HepG2 (cell line): Measurements from ENCODE around the gene HNRNPF. TPM values are rescaled to one million over a fixed set of nuclear protein-coding genes. Genes with fewer than 3 reads are reported as not detected.
A peak's percentile ranks its signal among the peaks of the same experiment; 100 is the strongest.

Source experiments
- ATAC-seq: fragments of 200-7000 bp; cut with Tn5 transposase; 3 replicates; pipeline ENCODE4 v1.9.1; 2020; ENCODE audit warnings: mild to moderate bottlenecking, moderate library complexity
- BruUV-seq: library from RNA; stranded (reverse); fragments of 400-500 nt; replicated peaks from 2 replicates; lab custom pipeline; 2021; lab: Mats Ljungman, UMichigan
- CTCF ChIA-PET: fragments of 300-600 bp; formaldehyde crosslinking; extraction: SDS; loops from one replicate; lab custom pipeline; 2021; ENCODE audit warnings: low total read pairs, inconsistent platforms, low intra/inter-chr PET ratio; lab: Yijun Ruan, JAX
- POLR2A ChIA-PET: fragments of 350-600 bp; sonication (Branson Sonifier 250); formaldehyde crosslinking; loops from one replicate; lab custom pipeline; 2020; ENCODE audit warnings: antibody characterized with exemption, inconsistent platforms; lab: Yijun Ruan, JAX
- DNase-seq: peaks from one replicate; pipeline ENCODE4 v3.0.0-alpha.2; 2015; ENCODE audit warnings: low spot score
- FAIRE-seq: peaks from 3 replicates; lab custom pipeline; 2011; peaks lifted over from hg19 to GRCh38; lab: Jason Lieb, UNC
- H2AFZ ChIP-seq: one replicate; pipeline ENCODE4 v1.6.1; 2011; ENCODE audit warnings: low read length, inconsistent platforms
- H3K27ac ChIP-seq: fragments of 300-600 bp; 3 replicates; pipeline ENCODE4 v1.8.0; 2011; ENCODE audit warnings: mixed run types, mild to moderate bottlenecking, mixed read lengths, low read length, inconsistent platforms; ENCODE audit not compliant: insufficient read depth; ENCODE audit errors: extremely low read length
- H3K27me3 ChIP-seq, 2 experiments: fragments of 200-600 bp in 1 of 2; 2 replicates in 1 of 2; 3 replicates in 1 of 2; pipeline versions ENCODE4 v1.6.0 to v1.8.0; 2011; ENCODE audit warnings: low read length in 2 of 2, mild to moderate bottlenecking in 2 of 2, moderate library complexity in 2 of 2, inconsistent platforms in 1 of 2; ENCODE audit not compliant: insufficient read depth in 2 of 2, control insufficient read depth in 1 of 2
- H3K36me3 ChIP-seq, 2 experiments: fragments of 200-600 bp in 1 of 2; replicated peaks in 1 of 2; 2 replicates in 1 of 2; 3 replicates in 1 of 2; pipeline versions ENCODE4 v1.5.1 to v1.8.0; 2011; ENCODE audit warnings: low read length in 2 of 2, inconsistent platforms in 1 of 2; ENCODE audit not compliant: insufficient read depth in 2 of 2, control insufficient read depth in 1 of 2
- H3K4me1 ChIP-seq: 2 replicates; pipeline ENCODE4 v1.5.1; 2012; ENCODE audit warnings: low read length, inconsistent platforms; ENCODE audit not compliant: insufficient read depth
- H3K4me2 ChIP-seq: 2 replicates; pipeline ENCODE4 v1.6.0; 2011; ENCODE audit warnings: low read depth, low read length, inconsistent platforms
- H3K4me3 ChIP-seq, 3 experiments: fragments of 200-600 bp in 1 of 3; sonication (generic), shearing (Covaris generic) in 1 of 3; replicated peaks in 1 of 3; 2 replicates each; pipeline ENCODE4 v1.5.1; 2011 to 2016; ENCODE audit warnings: low read length in 3 of 3, inconsistent platforms in 2 of 3, low read depth in 2 of 3, mild to moderate bottlenecking in 2 of 3, control low read depth in 1 of 3, mixed read lengths in 1 of 3; ENCODE audit not compliant: insufficient read depth in 1 of 3
- H3K79me2 ChIP-seq: one replicate; pipeline ENCODE4 v1.6.1; 2011; ENCODE audit warnings: low read length, inconsistent platforms; ENCODE audit not compliant: insufficient read depth
- H3K9ac ChIP-seq: 2 replicates; pipeline ENCODE4 v1.6.0; 2011; ENCODE audit warnings: mild to moderate bottlenecking, low read depth, low read length, inconsistent platforms; ENCODE audit not compliant: insufficient read depth
- H3K9me3 ChIP-seq: 2 replicates; pipeline ENCODE4 v1.5.1; 2012; ENCODE audit warnings: mild to moderate bottlenecking, low read length
- H4K20me1 ChIP-seq: 2 replicates; pipeline ENCODE4 v1.6.0; 2011; ENCODE audit warnings: inconsistent platforms, mild to moderate bottlenecking, low read length, moderate library complexity; ENCODE audit not compliant: insufficient read depth
- ASH2L ChIP-seq: fragments of 300-600, 200-600 bp; sonication (generic); IDR thresholded peaks from 2 replicates; pipeline ENCODE4 v1.7.0; 2017; ENCODE audit warnings: low read depth, mild to moderate bottlenecking, moderate library complexity, mixed read lengths, low read length; ENCODE audit not compliant: insufficient read length
- MAX ChIP-seq: IDR thresholded peaks from 2 replicates; pipeline ENCODE4 v1.6.1; 2012; ENCODE audit warnings: inconsistent platforms
- POLR2AphosphoS5 ChIP-seq: IDR thresholded peaks from 2 replicates; pipeline ENCODE4 v1.6.1; 2012; ENCODE audit warnings: low read depth, low read length
- RBM22 ChIP-seq: fragments of 200-400 bp; formaldehyde crosslinking; optimal IDR thresholded peaks from 2 replicates; pipeline ENCODE3; 2017; ENCODE audit warnings: mild to moderate bottlenecking, low read length, moderate library complexity
- YEATS4 ChIP-seq: sonication (generic); formaldehyde crosslinking; IDR thresholded peaks from 2 replicates; pipeline ENCODE4 v1.4.0; 2020; ENCODE audit warnings: missing genetic modification reagents, borderline replicate concordance
- WGBS: methylation state at CpG from one replicate; pipeline ENCODE4 v1.1.6; 2017; ENCODE audit warnings: low lambda C conversion rate; 5-methylcytosine and 5-hydroxymethylcytosine counted together
- in situ Hi-C: cut with HindIII; loops from 2 replicates; pipeline ENCODE4 v1.10.0; 2017; ENCODE audit warnings: low pct_unique_long_range_greater_than_20kb; ENCODE audit not compliant: extremely low pct_ligation_motif_present
- intact Hi-C: fragments of 100-400 bp; cut with micrococcal nuclease; formaldehyde crosslinking; loops from one replicate; pipeline ENCODE4 v1.10.0; 2022; ENCODE audit not compliant: unreplicated experiment
- polyA plus RNA-seq, 8 experiments: library from polyadenylated mRNA; depleted of rRNA in 3 of 8; stranded (reverse) in 7 of 8; unstranded in 1 of 8; fragments of >200 nt; fragmentation: Illumina TruSeq in 4 of 8; extraction: Trizol in 4 of 8; gene quantifications; 2 replicates each; pipeline versions ENCODE4 v1.2.1 to v1.2.3, GENCODE V29; 2011 to 2016; ENCODE audit warnings: low read depth in 4 of 8, missing spikeins in 1 of 8, mixed read lengths in 1 of 8; ENCODE audit not compliant: insufficient read depth in 1 of 8
- total RNA-seq, 5 experiments: library from RNA; depleted of rRNA; stranded (reverse); fragments of >200 nt; fragmentation: Illumina TruSeq; extraction: Trizol; gene quantifications; 2 replicates each; pipeline ENCODE4 v1.2.3, GENCODE V29; 2016; ENCODE audit warnings: low read depth in 1 of 5
- TF ChIP-seq, protein P1 (sequence below): sonication (generic); formaldehyde crosslinking; conservative IDR thresholded peaks from 2 replicates; pipeline ENCODE4 v1.4.0; 2020; ENCODE audit warnings: mild to moderate bottlenecking, missing genetic modification reagents, moderate library complexity

HNRNPF gene
- total and polyA plus RNA-seq, 2 of the 13 experiments (the other 11 are each of a cell fraction or from before 2014, with no cell fraction given), result 166 to 308 TPM

DNA sequence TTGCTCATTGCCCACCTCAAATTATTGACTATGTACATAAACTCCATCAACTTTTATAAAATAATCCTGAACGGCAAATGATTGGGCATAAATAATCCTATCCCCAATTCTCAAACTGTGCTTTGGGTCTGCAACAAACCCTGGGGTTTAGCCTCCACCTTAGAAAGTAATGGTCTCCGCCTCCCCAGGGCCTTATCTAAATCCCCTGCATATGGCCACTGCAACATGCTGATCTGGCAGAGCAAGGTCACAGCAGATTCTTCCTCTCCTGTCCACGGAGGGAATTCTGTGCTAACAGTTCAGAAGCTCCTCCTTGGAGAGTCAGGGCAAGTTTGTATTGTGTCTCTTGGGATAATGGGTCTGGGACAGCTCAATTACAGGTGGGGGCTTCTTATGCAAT lies 19.1 kb downstream of the HNRNPF start:
- DNase-seq (no peak), FAIRE-seq (no peak), ATAC-seq (peak; percentile 3; the same call in 1 of the 3 replicates)
- ChIA-PET CTCF (interaction anchor here (0.6 to 1.1 kb wide), 2 partner anchors 46 to 72 kb away, joined by 3 to 4 read pairs; no protein-coding TSS in a partner anchor), POLR2A (no interaction called here)
- Histone ChIP-seq H3K4me1 (peaks cover 59% of the 10 kb centered on the region), H3K27ac (no peak overlapping the region), H3K79me2 (peaks cover 72% of the 10 kb centered on the region), H3K9ac (no peak overlapping the region), H3K4me3 (no peak overlapping the region), H2AFZ (no peak overlapping the region), H3K9me3 (no peaks in the 10 kb centered on the region), H4K20me1 (peaks cover 90% of the 10 kb centered on the region), H3K4me2 (no peak overlapping the region), H3K27me3 (no peaks in the 10 kb centered on the region), H3K36me3 (peaks cover 33 to 84% of the 10 kb centered on the region in 2 experiments)
- in situ Hi-C loops (no loop called here), intact Hi-C loops (no loop called here)
- TF ChIP-seq MAX (0 out of 2 replicates have a peak, but pooled peaks have one; percentile 6), POLR2AphosphoS5 (0 out of 2 replicates have a peak, but pooled peaks have one; percentile 11), YEATS4 (CRISPR knock-in tag) (no peak), ASH2L (no peak), RBM22 (peak; percentile 95)
- TF ChIP-seq, protein P1, sequence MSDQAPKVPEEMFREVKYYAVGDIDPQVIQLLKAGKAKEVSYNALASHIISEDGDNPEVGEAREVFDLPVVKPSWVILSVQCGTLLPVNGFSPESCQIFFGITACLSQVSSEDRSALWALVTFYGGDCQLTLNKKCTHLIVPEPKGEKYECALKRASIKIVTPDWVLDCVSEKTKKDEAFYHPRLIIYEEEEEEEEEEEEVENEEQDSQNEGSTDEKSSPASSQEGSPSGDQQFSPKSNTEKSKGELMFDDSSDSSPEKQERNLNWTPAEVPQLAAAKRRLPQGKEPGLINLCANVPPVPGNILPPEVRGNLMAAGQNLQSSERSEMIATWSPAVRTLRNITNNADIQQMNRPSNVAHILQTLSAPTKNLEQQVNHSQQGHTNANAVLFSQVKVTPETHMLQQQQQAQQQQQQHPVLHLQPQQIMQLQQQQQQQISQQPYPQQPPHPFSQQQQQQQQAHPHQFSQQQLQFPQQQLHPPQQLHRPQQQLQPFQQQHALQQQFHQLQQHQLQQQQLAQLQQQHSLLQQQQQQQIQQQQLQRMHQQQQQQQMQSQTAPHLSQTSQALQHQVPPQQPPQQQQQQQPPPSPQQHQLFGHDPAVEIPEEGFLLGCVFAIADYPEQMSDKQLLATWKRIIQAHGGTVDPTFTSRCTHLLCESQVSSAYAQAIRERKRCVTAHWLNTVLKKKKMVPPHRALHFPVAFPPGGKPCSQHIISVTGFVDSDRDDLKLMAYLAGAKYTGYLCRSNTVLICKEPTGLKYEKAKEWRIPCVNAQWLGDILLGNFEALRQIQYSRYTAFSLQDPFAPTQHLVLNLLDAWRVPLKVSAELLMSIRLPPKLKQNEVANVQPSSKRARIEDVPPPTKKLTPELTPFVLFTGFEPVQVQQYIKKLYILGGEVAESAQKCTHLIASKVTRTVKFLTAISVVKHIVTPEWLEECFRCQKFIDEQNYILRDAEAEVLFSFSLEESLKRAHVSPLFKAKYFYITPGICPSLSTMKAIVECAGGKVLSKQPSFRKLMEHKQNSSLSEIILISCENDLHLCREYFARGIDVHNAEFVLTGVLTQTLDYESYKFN (CRISPR knock-in tag), result no peak
- BruUV-seq, result no TSS peak
- 56% methylated on average over 3 of the region's 3 CpGs for WGBS
